T-cell (primary cell): ENCODE data around the gene ZNF423. TPM values are rescaled to one million over a fixed set of nuclear protein-coding genes. Genes with fewer than 3 reads are reported as not detected.
A peak's percentile ranks its signal among the peaks of the same experiment; 100 is the strongest.

ENCODE experiments used
- ATAC-seq, 4 experiments: fragments of 200-7000 bp in 3 of 4; fragments of 150-1000 bp in 1 of 4; cut with Tn5 transposase; replicated peaks in 1 of 4; 1 replicate in 3 of 4; 2 replicates in 1 of 4; pipeline ENCODE4 v1.10.0; 2021; ENCODE audit warnings: moderate library complexity in 3 of 4, mild to moderate bottlenecking in 2 of 4, moderate number of reproducible peaks in 1 of 4
- CTCF ChIA-PET, 2 donors: fragments of 300-600 bp; sonication (Branson Sonifier 250); formaldehyde crosslinking; loops; one replicate each; lab custom pipeline; 2022; ENCODE audit warnings: antibody characterized with exemption in 2 of 2; lab: Charles Lee
- POLR2A ChIA-PET, 2 donors: fragments of 300-600 bp; sonication (Branson Sonifier 250); formaldehyde crosslinking; loops; one replicate each; lab custom pipeline; 2022; ENCODE audit warnings: antibody characterized with exemption in 2 of 2; lab: Charles Lee
- DNase-seq, 35 experiments: peaks; one replicate each; pipeline versions ENCODE4 v3.0.0 to v3.0.0-alpha.2; 2013 to 2023
- H3K27ac ChIP-seq: one replicate; pipeline ENCODE4 v1.5.1; 2013; ENCODE audit warnings: low read length
- H3K27me3 ChIP-seq, 2 experiments: replicated peaks in 1 of 2; 1 replicate in 1 of 2; 2 replicates in 1 of 2; pipeline versions ENCODE4 v1.6.1 to v1.7.0; 2013; ENCODE audit warnings: low read length in 1 of 2, mixed read lengths in 1 of 2; ENCODE audit not compliant: control insufficient read depth in 2 of 2, insufficient read depth in 2 of 2; ENCODE audit errors: extremely low read depth in 1 of 2
- H3K36me3 ChIP-seq, 2 donors: 1 replicate in 1 of 2; 2 replicates in 1 of 2; pipeline versions ENCODE4 v1.6.1 to v1.7.0; 2013; ENCODE audit warnings: low read length in 1 of 2; ENCODE audit not compliant: control insufficient read depth in 2 of 2, insufficient read depth in 1 of 2; ENCODE audit errors: extremely low read depth in 1 of 2
- H3K4me1 ChIP-seq, 2 experiments: 1 replicate in 1 of 2; 2 replicates in 1 of 2; pipeline versions ENCODE4 v1.6.1 to v1.7.0; 2013; ENCODE audit warnings: low read length in 2 of 2, mixed read lengths in 1 of 2; ENCODE audit not compliant: insufficient read depth in 2 of 2, control insufficient read depth in 1 of 2; ENCODE audit errors: extremely low read depth in 1 of 2
- H3K4me3 ChIP-seq, 2 donors: 1 replicate in 1 of 2; 2 replicates in 1 of 2; pipeline versions ENCODE4 v1.5.1 to v1.7.0; 2013; ENCODE audit warnings: mild to moderate bottlenecking in 2 of 2, low read length in 1 of 2, moderate library complexity in 1 of 2; ENCODE audit not compliant: control insufficient read depth in 1 of 2; ENCODE audit errors: extremely low read depth in 1 of 2
- H3K9me3 ChIP-seq: 2 replicates; pipeline ENCODE4 v1.7.0; 2013
- H3K27ac Mint-ChIP-seq, 2 donors: one replicate each; pipeline ENCODE4 v1.8.0; 2020 to 2021; ENCODE audit warnings: mild to moderate bottlenecking in 2 of 2, mixed read lengths in 2 of 2
- H3K27me3 Mint-ChIP-seq, 2 donors: one replicate each; pipeline ENCODE4 v1.8.0; 2021 to 2022; ENCODE audit warnings: mixed read lengths in 2 of 2
- H3K36me3 Mint-ChIP-seq: one replicate; pipeline ENCODE4 v1.8.0; 2021; ENCODE audit warnings: mixed read lengths
- H3K4me1 Mint-ChIP-seq, 3 donors: one replicate each; pipeline ENCODE4 v1.8.0; 2020 to 2022; ENCODE audit warnings: mixed read lengths in 3 of 3, mild to moderate bottlenecking in 1 of 3
- H3K4me3 Mint-ChIP-seq, 3 donors: one replicate each; pipeline ENCODE4 v1.8.0; 2020 to 2022; ENCODE audit warnings: mild to moderate bottlenecking in 3 of 3, mixed read lengths in 3 of 3, moderate library complexity in 3 of 3
- H3K9me3 Mint-ChIP-seq, 3 donors: one replicate each; pipeline ENCODE4 v1.8.0; 2020 to 2022; ENCODE audit warnings: mixed read lengths in 3 of 3
- WGBS: methylation state at CpG from one replicate; pipeline ENCODE4 v1.1.5; 2013; ENCODE audit warnings: missing lambda C conversion rate; ENCODE audit not compliant: insufficient coverage; 5-methylcytosine and 5-hydroxymethylcytosine counted together
- total RNA-seq, 35 experiments: library from RNA in 6 of 35; stranded (reverse) in 6 of 35; fragments of 120-200 nt in 1 of 35; gene quantifications; one replicate each; pipeline versions ENCODE4 v1.2.1 to v1.2.4 and lab custom pipeline; 2013 to 2026

ZNF423 gene
- total RNA-seq, 5 donors from 2014 or later (not counting 1 experiment from before 2014, with no cell fraction given), result 0.07 to 0.12 TPM; not detected in 3

DNA sequence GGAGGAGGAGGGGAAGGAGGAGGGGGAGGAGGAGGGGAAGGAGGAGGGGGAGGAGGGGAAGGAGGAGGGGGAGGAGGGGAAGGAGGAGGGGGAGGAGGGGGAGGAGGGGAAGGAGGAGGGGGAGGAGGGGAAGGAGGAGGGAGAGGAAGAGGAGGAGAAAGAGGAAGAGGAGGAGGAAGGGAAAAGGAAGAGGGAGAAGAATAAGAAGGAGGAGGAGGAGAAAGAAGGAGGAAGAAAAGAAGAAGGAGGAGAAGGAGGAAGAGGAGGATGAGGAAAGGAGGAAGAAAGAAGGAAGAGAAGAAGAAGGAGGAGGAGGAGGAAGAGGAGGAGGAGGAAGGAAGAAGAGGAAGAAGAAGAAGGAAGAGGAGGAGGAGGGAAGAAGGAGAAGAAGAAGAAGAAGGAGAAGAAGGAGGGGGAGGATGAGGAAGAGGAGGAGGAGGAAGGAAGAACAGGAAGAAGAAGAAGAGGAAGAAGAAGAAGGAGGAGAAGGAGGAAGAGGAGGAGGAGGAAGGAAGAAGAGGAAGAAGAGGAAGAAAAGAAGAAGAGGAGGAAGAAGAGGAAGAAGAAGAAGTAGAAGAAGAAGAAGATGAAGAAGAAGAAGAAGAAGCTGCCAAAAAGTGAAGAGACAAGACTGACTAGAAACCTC lies 378.5 kb downstream of the ZNF423 start:
- POLR2A ChIA-PET, result no interaction called here
- DNase-seq (no peak), ATAC-seq (no peak)
- no peaks in the 10 kb centered on the region for H3K4me1 Mint-ChIP-seq
- Histone ChIP-seq H3K4me1 (peaks cover 0 to 2% of the 10 kb centered on the region in 2 experiments), H3K36me3 (no peaks in the 10 kb centered on the region), H3K27ac (no peak overlapping the region), H3K9me3 (no peaks in the 10 kb centered on the region), H3K27me3 (peaks cover 0 to 19% of the 10 kb centered on the region in 2 experiments), H3K4me3 (no peak overlapping the region)
- CTCF ChIA-PET, result no interaction called here
- no peak overlapping the region for H3K27ac Mint-ChIP-seq
- H3K9me3 Mint-ChIP-seq, result no peaks in the 10 kb centered on the region
- peaks cover 0 to 2% of the 10 kb centered on the region in 2 donors for H3K27me3 Mint-ChIP-seq
- H3K36me3 Mint-ChIP-seq, result no peaks in the 10 kb centered on the region
- no peak overlapping the region for H3K4me3 Mint-ChIP-seq

DNA sequence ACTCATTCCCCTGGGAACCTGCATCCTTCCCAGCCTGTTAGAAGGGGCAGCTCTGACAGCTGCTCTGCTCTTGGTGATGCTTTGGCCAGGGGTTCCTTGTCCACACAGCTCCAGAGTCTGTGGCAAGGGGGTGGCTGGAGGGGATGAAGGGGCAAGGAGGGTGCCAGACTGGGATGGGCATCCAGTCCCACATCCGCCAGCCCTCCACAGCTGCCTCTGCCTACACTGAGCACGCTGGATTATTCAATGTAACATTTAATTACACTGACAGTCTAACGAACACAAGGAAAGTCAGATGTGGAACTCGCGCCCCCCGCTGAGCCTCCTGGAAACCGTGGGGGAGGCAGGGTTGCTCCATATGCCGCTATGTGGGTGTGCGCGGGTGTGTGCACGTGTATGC lies 381.2 kb downstream of the ZNF423 start:
- no peak overlapping the region for H3K4me3 Mint-ChIP-seq
- H3K27ac Mint-ChIP-seq, result no peak overlapping the region
- no peaks in the 10 kb centered on the region for H3K36me3 Mint-ChIP-seq
- POLR2A ChIA-PET, result no interaction called here
- Histone ChIP-seq H3K4me1 (no peaks in the 10 kb centered on the region), H3K4me3 (no peak overlapping the region), H3K27ac (no peak overlapping the region), H3K9me3 (no peaks in the 10 kb centered on the region), H3K27me3 (peaks cover 0 to 19% of the 10 kb centered on the region in 2 experiments), H3K36me3 (no peaks in the 10 kb centered on the region)
- H3K4me1 Mint-ChIP-seq, result no peaks in the 10 kb centered on the region
- 88% methylated on average over 10 of the region's 11 CpGs for WGBS
- no peaks in the 10 kb centered on the region for H3K9me3 Mint-ChIP-seq
- H3K27me3 Mint-ChIP-seq, result peaks cover 0 to 2% of the 10 kb centered on the region in 2 donors
- DNase-seq (no peak), ATAC-seq (no peak)
- CTCF ChIA-PET, result no interaction called here

DNA sequence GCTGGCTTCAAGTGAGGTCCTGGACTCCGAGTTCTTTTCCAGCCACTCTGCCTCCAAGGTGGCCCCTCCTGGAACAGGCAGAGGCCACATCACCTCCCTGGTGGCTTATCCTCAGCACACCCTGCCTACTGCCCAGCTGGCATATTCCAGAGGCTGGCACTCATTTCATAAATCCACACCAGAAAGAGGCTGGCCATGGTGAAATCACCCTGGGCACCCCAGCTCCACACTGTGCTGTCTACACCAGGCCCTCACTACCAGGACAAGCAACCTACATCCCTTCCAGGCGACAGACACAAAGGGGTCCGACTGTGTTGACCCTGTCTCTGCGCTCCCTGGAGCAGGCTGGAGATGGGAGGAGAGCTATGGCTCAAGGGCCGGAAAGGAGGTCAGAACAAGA lies 382.1 kb downstream of the ZNF423 start:
- WGBS, result 71% methylated on average over 1 of the region's 5 CpGs
- Histone ChIP-seq H3K36me3 (no peaks in the 10 kb centered on the region), H3K4me1 (no peaks in the 10 kb centered on the region), H3K9me3 (no peaks in the 10 kb centered on the region), H3K4me3 (no peak overlapping the region), H3K27me3 (peaks cover 0 to 19% of the 10 kb centered on the region in 2 experiments), H3K27ac (no peak overlapping the region)
- no peaks in the 10 kb centered on the region for H3K36me3 Mint-ChIP-seq
- no peak overlapping the region for H3K27ac Mint-ChIP-seq
- H3K4me3 Mint-ChIP-seq, result no peak overlapping the region
- peaks cover 0 to 6% (median 3%) of the 10 kb centered on the region in 3 donors for H3K4me1 Mint-ChIP-seq
- ATAC-seq (no peak), DNase-seq (peak in 1 of 35 experiments; percentile 6)
- no peaks in the 10 kb centered on the region for H3K9me3 Mint-ChIP-seq
- peaks cover 0 to 1% of the 10 kb centered on the region in 2 donors for H3K27me3 Mint-ChIP-seq
- CTCF ChIA-PET, result no interaction called here
- POLR2A ChIA-PET, result interaction anchor here in 1 of 2 donors (0.5 kb wide), 1 partner anchor 600 kb away, joined by 6 read pairs; no protein-coding TSS in a partner anchor

DNA sequence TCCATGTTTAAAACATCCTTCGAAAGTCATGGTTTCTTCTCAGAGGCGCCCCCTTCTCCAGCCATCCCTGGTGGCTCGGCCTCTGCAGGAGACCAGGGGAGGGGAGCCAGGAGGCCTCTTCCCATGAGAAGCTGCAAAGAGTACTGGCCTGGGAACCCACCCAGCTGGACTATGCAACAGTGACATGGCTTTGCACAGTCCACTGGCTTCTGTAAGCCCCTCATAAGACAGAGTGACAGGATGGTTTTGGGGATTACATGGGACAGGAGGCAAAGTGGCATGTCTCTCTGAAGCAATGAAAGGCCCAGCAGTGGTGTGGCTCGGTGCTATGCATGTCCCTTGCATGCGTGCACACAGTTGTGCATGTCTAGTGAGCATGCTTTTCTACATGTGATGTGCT lies 382.8 kb downstream of the ZNF423 start:
- DNase-seq, result no peak
- H3K9me3 ChIP-seq, result no peaks in the 10 kb centered on the region
- POLR2A ChIA-PET, result no interaction called here
- CTCF ChIA-PET, result no interaction called here
- no peaks in the 10 kb centered on the region for H3K4me1 ChIP-seq
- H3K4me3 ChIP-seq, result no peak overlapping the region
- WGBS, result 89% methylated on average over 4 of the region's 5 CpGs
- Mint-ChIP-seq H3K27me3 (no peaks in the 10 kb centered on the region), H3K27ac (no peak overlapping the region), H3K4me1 (peaks cover 0 to 7% (median 3%) of the 10 kb centered on the region in 3 donors), H3K36me3 (no peaks in the 10 kb centered on the region), H3K4me3 (no peak overlapping the region), H3K9me3 (no peaks in the 10 kb centered on the region)
- H3K27ac ChIP-seq, result no peak overlapping the region
- no peak for ATAC-seq
- peaks cover 0 to 19% of the 10 kb centered on the region in 2 experiments for H3K27me3 ChIP-seq
- H3K36me3 ChIP-seq, result no peaks in the 10 kb centered on the region

DNA sequence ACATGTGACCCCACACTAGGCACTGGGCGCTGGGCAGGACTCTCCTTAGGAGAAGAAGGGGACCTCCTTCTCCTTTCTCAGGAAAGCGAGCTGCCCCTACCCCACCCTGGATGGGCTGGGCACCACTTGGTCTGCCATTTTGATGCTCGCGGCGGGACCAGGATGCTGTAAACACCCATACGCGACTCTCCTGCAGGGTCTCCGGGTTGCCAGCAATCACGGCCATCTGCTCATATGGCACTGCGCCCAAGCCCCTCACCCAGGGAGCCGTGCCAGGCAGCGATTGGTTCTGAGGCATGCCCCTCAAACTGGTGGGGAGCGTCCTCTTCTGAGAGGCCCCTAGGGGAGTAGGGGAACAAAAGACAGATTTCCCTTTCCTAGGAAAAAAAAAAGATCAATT lies 383.3 kb downstream of the ZNF423 start:
- Mint-ChIP-seq H3K4me3 (no peak overlapping the region), H3K36me3 (no peaks in the 10 kb centered on the region), H3K4me1 (peaks cover 0 to 7% (median 3%) of the 10 kb centered on the region in 3 donors), H3K9me3 (no peaks in the 10 kb centered on the region), H3K27ac (no peak overlapping the region), H3K27me3 (no peaks in the 10 kb centered on the region)
- no peaks in the 10 kb centered on the region for H3K36me3 ChIP-seq
- H3K27me3 ChIP-seq, result peaks cover 0 to 19% of the 10 kb centered on the region in 2 experiments
- CTCF ChIA-PET, result no interaction called here
- H3K27ac ChIP-seq, result no peak overlapping the region
- POLR2A ChIA-PET, result no interaction called here
- H3K4me3 ChIP-seq, result no peak overlapping the region
- DNase-seq, result peak in 1 of 35 experiments; percentile 10
- WGBS, result 93% methylated on average over 5 of the region's 13 CpGs
- no peak for ATAC-seq
- no peaks in the 10 kb centered on the region for H3K4me1 ChIP-seq
- H3K9me3 ChIP-seq, result no peaks in the 10 kb centered on the region

DNA sequence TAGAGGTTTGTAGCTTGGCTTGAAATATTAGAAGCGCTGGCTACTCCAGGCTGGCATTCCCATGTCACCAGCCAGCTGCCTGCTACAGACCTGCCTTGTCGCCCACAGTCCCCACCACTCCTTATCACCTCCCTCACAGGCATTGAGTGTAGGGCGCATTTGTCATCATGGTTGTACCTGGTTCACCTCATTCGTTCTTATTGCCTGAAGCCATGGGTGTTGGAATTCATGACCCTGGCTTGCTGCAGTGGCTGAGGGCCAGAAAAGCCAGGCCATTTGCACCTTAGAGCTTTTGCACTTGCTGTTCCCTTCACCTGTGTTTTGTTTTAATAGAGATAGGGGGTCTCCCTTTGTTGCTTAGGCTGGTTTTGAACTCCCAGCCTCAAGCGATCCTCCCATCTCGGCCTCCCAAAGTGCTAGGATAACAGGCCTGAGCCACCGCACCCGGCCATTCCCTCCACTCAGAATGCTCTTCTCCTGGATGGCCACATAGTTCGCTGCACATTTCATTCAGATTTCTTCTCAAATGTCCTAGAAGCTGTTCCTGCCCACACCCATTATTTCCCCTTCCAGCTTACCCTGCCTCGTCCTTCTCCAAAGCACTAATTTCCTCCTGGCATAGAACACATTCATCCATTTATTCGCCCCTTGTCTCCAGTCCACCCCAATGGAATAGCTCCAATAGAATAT lies 384.7 kb downstream of the ZNF423 start:
- POLR2A ChIA-PET, result no interaction called here
- peaks cover 0 to 15% of the 10 kb centered on the region in 2 experiments for H3K27me3 ChIP-seq
- ATAC-seq (no peak), DNase-seq (peak in 1 of 35 experiments; percentile 20)
- peaks cover under 1 to 14% (median 5%) of the 10 kb centered on the region in 3 donors for H3K4me1 Mint-ChIP-seq
- no peak overlapping the region for H3K27ac ChIP-seq
- H3K36me3 ChIP-seq, result no peaks in the 10 kb centered on the region
- no peaks in the 10 kb centered on the region for H3K27me3 Mint-ChIP-seq
- H3K27ac Mint-ChIP-seq, result no peak overlapping the region
- H3K4me1 ChIP-seq, result peaks cover 0 to 3% of the 10 kb centered on the region in 2 experiments
- H3K9me3 ChIP-seq, result no peaks in the 10 kb centered on the region
- 97% methylated on average over 8 of the region's 11 CpGs for WGBS
- no peaks in the 10 kb centered on the region for H3K36me3 Mint-ChIP-seq
- no peaks in the 10 kb centered on the region for H3K9me3 Mint-ChIP-seq
- no peak overlapping the region for H3K4me3 Mint-ChIP-seq
- no peak overlapping the region for H3K4me3 ChIP-seq
- CTCF ChIA-PET, result no interaction called here
